ENCODE measurements around the gene OSGIN1. TPM values are rescaled to one million over a fixed set of nuclear protein-coding genes. Genes with fewer than 3 reads are reported as not detected.

OSGIN1 gene
- polyA plus RNA-seq, 4 donors = 0.23 to 0.64 (median 0.45) TPM

DNA sequence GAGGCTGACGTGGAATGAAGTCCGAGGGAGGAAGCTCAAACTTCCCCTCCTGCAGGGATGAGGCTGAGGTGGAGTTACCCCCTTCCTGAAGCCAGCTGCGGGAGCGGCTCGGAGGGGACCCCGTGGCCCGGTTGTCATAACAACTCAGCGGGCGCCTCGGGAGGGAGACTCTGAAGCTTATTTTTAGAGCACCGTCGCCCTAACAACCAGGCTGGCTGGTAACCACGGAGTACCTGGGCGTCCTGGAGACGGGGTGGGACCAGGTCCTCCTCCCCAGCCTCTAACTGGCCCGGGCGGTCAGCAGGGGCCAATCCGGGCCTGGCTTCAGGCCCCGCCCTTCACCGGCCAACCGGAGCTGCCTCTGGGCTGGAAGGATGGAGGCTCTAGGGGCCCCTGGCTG is 42.7 kb downstream of the OSGIN1 start:
- peak in 2 of 4 donors; percentile 49 to 55 for DNase-seq (ENCODE audit: low read depth in 4 of 4, low spot score in 2 of 4)

DNA sequence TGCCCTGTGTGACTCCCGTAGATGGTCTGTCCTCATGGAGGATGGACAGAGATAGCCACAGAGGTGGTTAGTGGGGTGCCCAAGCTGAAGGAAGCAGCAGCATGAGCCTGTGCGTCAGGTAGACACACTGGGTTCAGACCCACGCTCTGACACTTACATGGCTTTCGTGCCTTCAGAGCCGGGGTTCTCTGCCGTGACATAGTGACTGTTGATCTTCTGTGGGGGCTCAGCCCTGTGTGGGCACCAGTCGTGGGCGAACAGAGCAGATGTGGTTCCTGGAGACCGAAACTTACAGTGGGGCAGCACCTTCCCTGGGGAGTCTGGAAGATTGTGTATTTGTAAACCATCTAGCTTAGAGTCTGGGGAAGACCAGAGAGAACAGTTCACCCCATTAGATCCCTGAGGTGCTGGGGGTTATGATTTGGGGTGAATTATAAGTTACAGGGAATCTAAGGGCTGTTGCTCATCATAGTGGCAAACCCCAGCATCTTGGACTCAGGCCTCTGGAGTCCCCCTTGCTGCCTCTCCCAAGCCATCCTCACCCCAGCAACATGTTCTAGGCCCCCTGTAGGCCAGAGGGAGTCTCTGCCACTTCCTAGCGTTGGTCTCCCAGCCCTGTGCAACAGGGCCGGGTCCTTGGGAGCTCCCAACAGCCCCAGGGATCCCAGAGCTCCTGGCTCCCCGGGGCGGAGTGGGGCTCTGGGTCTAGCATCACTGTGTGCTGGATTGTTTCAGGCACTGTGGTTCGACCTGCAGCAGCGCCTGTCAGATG is 43.6 kb downstream of the OSGIN1 start:
- DNase-seq (ENCODE audit: low read depth in 4 of 4, low spot score in 2 of 4) = no peak

DNA sequence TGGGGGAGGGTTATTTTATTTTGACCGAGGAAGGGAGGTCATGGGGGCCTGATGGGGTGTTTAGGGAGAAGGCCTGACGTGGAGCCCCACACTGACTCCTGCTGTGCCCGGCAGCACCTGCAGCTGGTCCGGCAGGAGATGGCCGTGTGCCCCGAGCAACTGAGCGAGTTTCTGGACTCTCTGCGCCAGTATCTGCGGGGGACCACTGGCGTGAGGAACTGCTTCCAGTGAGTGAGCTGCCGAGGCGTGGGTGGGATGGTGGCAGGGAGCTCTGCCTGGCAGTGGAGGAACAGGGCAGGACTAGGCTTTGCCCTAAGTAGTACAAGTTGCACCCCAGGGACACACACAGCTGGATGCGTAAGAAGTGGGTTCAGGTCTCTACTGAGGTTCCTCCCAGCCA is 45.1 kb downstream of the OSGIN1 start:
- no peak for DNase-seq (ENCODE audit: low read depth in 4 of 4, low spot score in 2 of 4)

DNA sequence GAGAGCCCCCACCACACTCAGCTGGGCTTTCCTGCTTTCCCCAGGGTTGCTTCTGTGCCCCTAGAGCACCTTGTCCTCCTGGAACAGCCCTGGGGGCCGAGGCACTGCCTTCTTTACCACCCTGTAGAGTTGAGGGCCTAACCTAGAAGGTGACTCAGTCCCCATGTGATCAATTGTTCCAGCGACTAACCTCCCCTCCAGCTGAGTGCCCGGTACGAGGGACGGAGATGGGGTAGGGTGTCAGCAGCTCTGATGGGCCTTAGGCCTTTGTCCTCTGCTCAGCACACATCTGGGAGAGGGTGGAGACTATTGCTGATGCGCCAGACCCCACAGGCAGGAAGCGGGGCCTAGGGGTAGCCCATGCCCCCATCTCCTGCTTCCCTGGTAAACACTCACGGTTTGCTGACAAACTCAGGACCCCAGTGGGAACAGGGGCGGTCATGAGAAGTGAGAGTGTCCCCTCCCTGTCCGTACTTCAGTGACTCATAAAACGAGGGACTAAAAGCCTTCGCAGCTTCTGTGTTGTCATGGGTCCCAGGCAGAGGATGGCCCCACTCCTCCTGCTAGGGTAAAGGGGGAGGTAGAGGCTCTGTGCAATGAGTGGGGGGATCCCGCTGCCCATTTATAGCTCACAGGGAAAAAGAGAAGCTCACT is 48.1 kb downstream of the OSGIN1 start:
- no peak for DNase-seq (ENCODE audit: low read depth in 4 of 4, low spot score in 2 of 4)

DNA sequence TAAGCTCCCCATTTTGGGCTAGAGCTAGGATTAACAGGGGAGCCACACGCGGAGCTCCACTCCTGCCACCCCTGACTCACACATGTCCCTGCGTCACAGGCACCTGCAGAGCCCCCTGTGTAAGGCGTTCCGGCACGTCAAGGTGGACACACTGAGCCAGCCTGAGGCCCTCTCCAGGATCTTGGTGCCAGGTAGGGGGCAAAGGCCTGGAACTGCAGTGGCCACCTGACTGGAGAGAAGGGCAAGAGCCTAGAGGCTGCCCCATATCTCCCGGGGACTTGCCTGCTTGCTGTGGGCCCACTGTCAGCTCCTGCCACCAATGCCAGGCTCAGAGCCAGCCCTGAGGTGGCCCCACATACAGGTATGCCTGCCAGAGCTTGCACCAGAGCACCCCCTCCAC is 48.7 kb downstream of the OSGIN1 start:
- DNase-seq (ENCODE audit: low read depth in 4 of 4, low spot score in 2 of 4) = no peak

DNA sequence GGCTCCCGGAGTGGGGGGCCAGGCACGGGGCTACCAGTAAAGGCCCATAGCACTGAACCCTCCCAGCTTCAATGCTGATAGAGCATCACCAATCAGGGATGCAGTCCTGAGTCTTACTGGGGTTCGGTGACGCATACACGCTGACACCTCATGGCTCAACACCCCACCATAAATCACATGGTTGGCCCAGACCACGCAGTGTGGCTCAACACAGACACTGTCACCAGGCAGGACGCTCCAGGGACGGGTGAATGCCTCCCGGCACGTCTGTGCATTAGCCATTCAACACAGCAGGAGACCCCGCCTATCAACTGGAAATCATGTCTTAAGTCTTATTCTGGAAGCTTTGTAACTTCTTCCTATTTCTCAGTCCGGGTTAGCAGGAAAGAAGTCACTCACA is 50.0 kb downstream of the OSGIN1 start:
- DNase-seq (ENCODE audit: low read depth in 4 of 4, low spot score in 2 of 4) = no peak

DNA sequence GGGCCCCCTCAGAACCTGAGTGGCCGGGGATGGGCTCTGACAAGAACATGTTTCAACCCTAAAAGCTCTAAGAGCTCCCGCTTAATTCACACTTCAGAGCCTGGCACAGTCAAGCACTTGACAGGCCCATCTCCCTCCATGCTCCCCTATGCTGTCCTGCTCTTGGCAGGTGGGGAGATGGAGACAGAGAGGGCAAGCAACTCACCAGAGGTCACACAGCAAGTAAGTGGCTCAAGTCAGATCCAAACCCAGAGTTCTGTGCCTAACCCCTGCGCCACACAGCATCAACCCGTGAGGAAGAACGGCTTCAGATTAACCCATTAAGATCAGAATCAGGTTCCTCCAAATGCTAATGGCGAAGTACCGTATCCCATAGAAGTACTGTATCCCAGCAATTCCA is 51.4 kb downstream of the OSGIN1 start:
- DNase-seq (ENCODE audit: low read depth in 4 of 4, low spot score in 2 of 4) = no peak

DNA sequence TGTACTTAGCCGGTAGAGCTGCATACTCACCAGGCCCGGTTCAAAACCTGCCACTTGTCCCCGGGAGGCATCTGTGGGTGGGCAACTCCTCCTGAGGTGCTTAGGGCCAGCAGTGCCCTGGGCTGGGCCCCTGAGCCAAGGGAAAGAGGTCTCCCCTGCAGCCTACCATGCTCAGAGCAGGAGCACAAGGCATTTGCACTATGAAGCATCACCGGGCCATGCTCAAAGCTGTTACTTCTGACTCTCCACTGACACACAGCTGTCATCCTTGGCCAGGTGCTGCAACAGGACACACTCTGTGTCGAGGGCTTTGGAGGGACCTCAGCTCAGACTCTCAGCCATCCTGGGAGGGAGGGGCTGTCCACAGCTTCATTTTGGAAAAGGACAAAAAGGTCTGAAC is 52.4 kb downstream of the OSGIN1 start:
- no peak for DNase-seq (ENCODE audit: low read depth in 4 of 4, low spot score in 2 of 4)

DNA sequence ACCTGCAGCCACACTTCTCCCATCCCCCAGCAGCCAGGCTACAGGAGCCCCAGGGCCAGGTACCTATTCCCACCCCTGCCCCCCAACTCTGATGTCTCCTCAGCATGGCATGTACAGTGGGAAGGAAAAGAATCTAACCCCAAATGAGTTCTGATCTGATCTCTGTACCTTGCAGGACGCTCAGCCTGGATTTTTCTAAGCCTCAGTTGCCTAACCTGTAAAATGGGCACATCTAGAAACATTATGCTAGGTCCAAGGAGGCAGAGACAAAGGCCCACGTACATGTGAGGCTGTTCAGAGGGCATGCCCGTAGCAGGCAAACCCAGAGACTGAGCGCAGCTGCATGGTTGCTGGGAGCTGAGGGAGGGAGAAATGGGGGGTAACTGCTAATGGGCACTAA is 54.5 kb downstream of the OSGIN1 start:
- no peak for DNase-seq (ENCODE audit: low read depth in 4 of 4, low spot score in 2 of 4)

DNA sequence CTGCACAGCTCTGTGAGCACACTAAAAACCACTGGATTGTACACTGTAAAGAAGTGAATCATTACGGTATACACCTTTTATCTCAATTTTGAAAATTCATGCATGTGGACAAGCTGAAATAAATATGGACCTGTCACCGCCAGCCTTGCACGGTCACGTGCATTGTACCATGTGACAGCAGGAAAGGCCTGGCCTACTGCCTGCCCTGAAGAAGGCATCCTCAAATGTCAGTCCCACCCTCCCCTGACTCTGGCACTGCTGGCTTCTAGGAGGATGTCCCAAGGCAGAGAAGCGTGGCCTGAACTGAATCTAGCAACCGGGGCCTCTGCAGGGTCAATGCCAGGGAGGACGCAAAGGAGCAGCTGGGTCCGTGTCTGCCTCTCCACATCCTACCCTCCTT is 54.9 kb downstream of the OSGIN1 start:
- peak in 1 of 4 donors; percentile 20 for DNase-seq (ENCODE audit: low read depth in 4 of 4, low spot score in 2 of 4)

DNA sequence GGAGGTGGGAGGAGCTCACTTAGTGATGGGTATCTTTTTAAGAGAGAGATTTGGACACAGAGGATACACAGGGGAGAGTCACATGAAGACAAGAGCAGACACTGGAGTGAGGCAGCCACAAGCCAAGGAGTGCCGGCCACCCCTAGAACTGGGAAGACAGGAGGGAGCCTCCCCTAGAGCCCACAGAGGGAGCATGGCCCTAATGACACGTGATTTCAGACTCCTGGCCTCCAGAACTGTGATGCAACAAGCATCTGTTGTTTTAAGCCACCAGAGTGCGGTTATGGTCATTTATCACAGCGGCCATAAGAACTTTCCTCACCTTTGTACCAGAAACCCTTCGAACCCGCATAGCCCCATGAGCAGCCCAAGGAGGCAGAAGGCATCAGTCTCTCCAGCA is 56.2 kb downstream of the OSGIN1 start:
- no peak for DNase-seq (ENCODE audit: low read depth in 4 of 4, low spot score in 2 of 4)

DNA sequence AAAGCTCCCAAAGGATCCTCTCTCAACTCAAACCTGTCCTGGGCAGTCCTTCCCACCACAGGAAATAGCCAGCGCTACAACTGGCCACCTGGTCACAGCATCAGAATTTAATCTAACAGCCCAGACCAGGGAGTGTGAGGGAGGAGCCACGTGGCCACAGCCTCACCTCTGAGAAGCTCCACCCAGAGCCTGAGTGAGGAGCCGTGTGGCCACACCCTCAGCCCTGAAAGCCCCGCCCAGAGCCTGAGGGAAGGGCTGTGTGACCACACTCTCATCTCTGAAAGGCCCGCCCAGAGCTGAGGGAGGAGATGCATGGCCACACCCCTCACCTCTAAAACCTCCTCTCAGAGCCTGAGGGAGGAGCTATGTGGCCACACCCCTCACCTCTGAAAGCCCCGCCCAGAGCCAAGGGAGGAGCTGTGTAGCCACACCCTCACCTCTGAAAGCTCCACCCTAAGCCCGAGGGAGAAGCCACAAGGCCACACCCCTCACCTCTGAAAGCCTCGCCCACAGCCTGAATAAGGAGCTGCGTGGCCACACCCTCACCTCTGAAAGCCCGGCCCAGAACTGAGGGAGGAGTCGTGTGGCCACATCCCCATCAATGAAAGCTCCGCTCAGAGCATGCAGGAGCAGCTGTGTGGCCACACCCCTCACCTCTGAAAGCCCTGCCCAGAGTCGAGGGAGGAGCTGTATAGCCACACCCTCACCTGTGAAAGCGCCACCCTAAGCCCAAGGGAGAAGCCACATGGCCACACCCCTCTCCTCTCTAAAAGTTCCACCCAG is 60.9 kb downstream of the OSGIN1 start:
- DNase-seq (ENCODE audit: low read depth in 4 of 4, low spot score in 2 of 4) = peak in 1 of 4 donors; percentile 13

DNA sequence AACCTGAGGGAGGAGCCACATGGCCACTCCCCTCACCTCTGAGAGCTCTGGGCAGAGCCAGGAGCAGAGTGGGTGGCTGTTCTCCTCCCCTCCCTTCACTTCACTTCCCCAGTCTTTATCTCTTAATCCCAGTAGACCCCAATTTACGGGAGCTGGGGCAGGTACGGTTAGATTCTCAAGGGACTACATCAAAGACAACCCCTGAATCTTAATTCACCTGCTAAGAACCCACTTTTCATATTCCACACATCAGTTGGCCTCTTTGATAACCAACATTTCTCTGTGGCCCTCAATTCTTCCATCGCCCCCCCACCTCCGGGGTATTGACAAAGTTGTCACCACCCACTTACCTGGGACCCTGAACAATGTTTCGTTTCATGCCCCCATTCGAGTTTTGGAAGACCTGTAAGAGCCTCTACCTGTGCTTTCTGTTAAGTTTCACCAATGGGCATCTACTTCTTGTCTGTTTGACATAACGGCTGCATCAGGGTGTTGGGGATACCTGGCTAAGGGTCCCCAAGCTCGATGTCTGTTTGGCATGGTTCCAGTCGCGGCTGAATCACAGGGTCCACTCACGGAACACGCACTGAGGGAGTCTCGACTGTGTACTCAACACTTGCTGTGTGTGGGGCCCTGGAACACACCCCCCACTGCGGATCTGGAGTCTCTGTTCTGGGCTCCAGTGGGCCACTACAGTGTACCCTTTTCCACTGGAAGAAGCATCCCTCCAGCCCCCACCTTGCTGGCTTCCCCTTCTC is 61.7 kb downstream of the OSGIN1 start:
- DNase-seq (ENCODE audit: low read depth in 4 of 4, low spot score in 2 of 4) = no peak

DNA sequence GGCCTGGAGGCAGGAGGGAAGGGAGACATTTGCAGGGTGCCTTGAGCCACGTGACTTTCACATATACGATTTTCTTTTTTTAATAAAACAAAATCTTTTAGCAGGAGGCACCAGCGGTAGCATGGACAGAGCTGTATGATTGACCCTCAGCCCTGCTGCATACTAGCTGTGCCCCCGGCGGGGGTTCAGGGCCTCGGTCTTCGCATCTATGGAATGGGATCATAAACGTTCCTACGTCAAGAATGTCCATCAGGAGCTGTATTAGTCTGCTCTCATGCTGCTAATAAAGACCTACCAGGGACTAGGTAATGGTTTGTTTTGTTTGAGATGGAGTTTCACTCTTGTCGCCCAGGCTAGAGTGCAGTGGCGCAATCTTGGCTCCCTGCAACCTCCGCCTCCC is 62.4 kb downstream of the OSGIN1 start:
- no peak for DNase-seq (ENCODE audit: low read depth in 4 of 4, low spot score in 2 of 4)

Other genes starting within 250 kb of the OSGIN1 start
- gene HSBP1, start 145.3 kb upstream of the OSGIN1 start, polyA plus RNA-seq (ENCODE audit: insufficient read length in 4 of 4) = 100 to 1,000 TPM; 184 to 231 (median 206) TPM
- gene MLYCD, start 54.1 kb upstream of the OSGIN1 start, polyA plus RNA-seq (ENCODE audit: insufficient read length in 4 of 4) = 1 to 10 TPM; 3.9 to 5.7 (median 5.0) TPM
- 1 to 10 TPM; 2.2 to 4.2 (median 3.4) TPM for gene NECAB2, start 15.0 kb downstream of the OSGIN1 start, polyA plus RNA-seq (ENCODE audit: insufficient read length in 4 of 4)
- gene SLC38A8, start 89.6 kb downstream of the OSGIN1 start, polyA plus RNA-seq (ENCODE audit: insufficient read length in 4 of 4) = under 1 TPM in 1 of 4 donors, not detected in 3; 0.14 TPM
- gene MBTPS1, start 163.7 kb downstream of the OSGIN1 start, polyA plus RNA-seq (ENCODE audit: insufficient read length in 4 of 4) = 100 to 1,000 TPM; 106 to 121 (median 117) TPM
- gene HSDL1, start 191.9 kb downstream of the OSGIN1 start, polyA plus RNA-seq (ENCODE audit: insufficient read length in 4 of 4) = 10 to 100 TPM; 44.3 to 47.8 (median 46.3) TPM
- gene DNAAF1, start 192.1 kb downstream of the OSGIN1 start, polyA plus RNA-seq (ENCODE audit: insufficient read length in 4 of 4) = 1 to 10 TPM; 2.7 to 9.0 (median 5.2) TPM
- gene TAF1C, start 233.8 kb downstream of the OSGIN1 start, polyA plus RNA-seq (ENCODE audit: insufficient read length in 4 of 4) = 10 to 100 TPM; 28.1 to 70.0 (median 43.5) TPM
- gene ADAD2, start 237.9 kb downstream of the OSGIN1 start, polyA plus RNA-seq (ENCODE audit: insufficient read length in 4 of 4) = under 1 TPM in 3 of 4 donors, not detected in 1; 0.27 to 0.51 (median 0.31) TPM